ENCODE data around the gene ITPK1.

The ITPK1 gene

DNA sequence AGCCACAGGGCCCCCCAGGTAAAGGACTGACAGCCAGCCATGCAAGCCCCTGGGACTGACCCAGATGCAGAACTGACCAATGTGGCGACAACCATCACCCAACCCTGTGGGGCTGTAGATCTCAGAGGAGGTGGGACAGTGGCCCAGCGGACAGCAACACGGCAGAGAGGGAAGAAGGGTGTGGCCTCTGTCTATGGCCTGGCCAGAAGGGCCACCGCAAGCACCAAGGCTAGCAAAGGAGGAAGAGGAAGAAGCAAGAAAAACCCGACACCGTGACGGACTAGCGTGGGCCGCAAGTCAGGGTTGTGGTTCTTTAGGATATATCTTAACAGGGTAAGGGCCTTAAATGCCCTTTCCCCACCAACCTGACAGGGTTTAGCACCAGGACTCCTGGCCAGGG lies 71.2 kb downstream of the ITPK1 start:
- Histone ChIP-seq H3K36me3 (ENCODE audit: control insufficient read depth, insufficient read depth, low read length) (no peaks in the 10 kb centered on the region), H3K4me1 (ENCODE audit: control insufficient read depth, low read depth, low read length) (peaks cover 13% of the 10 kb centered on the region), H3K4ac (ENCODE audit: low read depth, low read length) (no peak overlapping the region), H3K27me3 (ENCODE audit: insufficient read depth, low read length, poor library complexity) (no peaks in the 10 kb centered on the region), H2AK5ac (ENCODE audit: low read length) (no peak overlapping the region), H3K79me1 (ENCODE audit: low read length) (no peaks in the 10 kb centered on the region), H2BK120ac (ENCODE audit: low read depth, low read length) (no peak overlapping the region), H2BK5ac (ENCODE audit: low read length) (no peak overlapping the region), H3K4me2 (ENCODE audit: low read length) (no peak overlapping the region), H3K56ac (ENCODE audit: low read length) (no peak overlapping the region), H2BK15ac (replicated peaks; ENCODE audit: low read depth) (no peak overlapping the region), H3K23ac (ENCODE audit: low read length) (no peak overlapping the region), H3K18ac (ENCODE audit: low read length) (no peak overlapping the region), H3K27ac (ENCODE audit: low read depth, low read length) (no peak overlapping the region), H3K4me3 (ENCODE audit: low read length) (no peak overlapping the region), H4K5ac (ENCODE audit: low read length) (no peak overlapping the region), H4K8ac (ENCODE audit: low read depth, low read length) (no peak overlapping the region), H3K9ac (ENCODE audit: low read length) (no peak overlapping the region), H3K79me2 (ENCODE audit: control insufficient read depth, insufficient read depth, low read length) (no peaks in the 10 kb centered on the region)
- no CpG with 5 or more reads among the region's 9 CpGs for WGBS (ENCODE audit: extremely low coverage, insufficient coverage, low lambda C conversion rate)
- no peak for DNase-seq

DNA sequence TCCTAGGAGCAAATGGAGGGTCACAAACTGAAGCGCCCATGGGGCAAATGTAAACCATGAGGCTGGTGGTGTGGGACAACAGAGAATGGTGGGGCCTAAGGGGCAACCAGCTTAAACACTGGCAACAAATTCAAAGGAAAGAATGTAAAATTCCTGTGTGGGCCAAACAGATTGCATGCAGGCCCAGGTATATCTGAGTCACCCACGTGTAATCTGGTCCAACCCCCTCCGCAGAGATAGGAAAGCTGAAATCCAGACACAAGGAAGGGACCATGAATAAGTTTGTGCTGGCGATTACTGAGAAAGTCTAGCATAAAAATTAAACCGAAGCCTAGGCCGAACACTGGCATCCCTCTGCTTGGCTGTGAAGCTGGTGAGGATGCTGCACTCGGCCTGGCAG lies 71.6 kb downstream of the ITPK1 start:
- H3K36me3 ChIP-seq (ENCODE audit: control insufficient read depth, insufficient read depth, low read length), result no peaks in the 10 kb centered on the region
- peak; percentile 38 for DNase-seq
- no peak overlapping the region for H2BK15ac ChIP-seq (replicated peaks; ENCODE audit: low read depth)
- peaks cover 13% of the 10 kb centered on the region for H3K4me1 ChIP-seq (ENCODE audit: control insufficient read depth, low read depth, low read length)
- no peak overlapping the region for H2BK120ac ChIP-seq (ENCODE audit: low read depth, low read length)
- WGBS (ENCODE audit: extremely low coverage, insufficient coverage, low lambda C conversion rate), result no CpG with 5 or more reads among the region's 7 CpGs
- H3K56ac ChIP-seq (ENCODE audit: low read length), result no peak overlapping the region
- no peaks in the 10 kb centered on the region for H3K79me1 ChIP-seq (ENCODE audit: low read length)
- no peak overlapping the region for H2BK5ac ChIP-seq (ENCODE audit: low read length)
- no peaks in the 10 kb centered on the region for H3K27me3 ChIP-seq (ENCODE audit: insufficient read depth, low read length, poor library complexity)
- no peak overlapping the region for H3K4me3 ChIP-seq (ENCODE audit: low read length)
- H2AK5ac ChIP-seq (ENCODE audit: low read length), result no peak overlapping the region
- no peak overlapping the region for H3K27ac ChIP-seq (ENCODE audit: low read depth, low read length)
- no peak overlapping the region for H3K18ac ChIP-seq (ENCODE audit: low read length)
- no peak overlapping the region for H3K23ac ChIP-seq (ENCODE audit: low read length)
- H4K5ac ChIP-seq (ENCODE audit: low read length), result no peak overlapping the region
- H3K9ac ChIP-seq (ENCODE audit: low read length), result no peak overlapping the region
- no peak overlapping the region for H3K4me2 ChIP-seq (ENCODE audit: low read length)
- no peaks in the 10 kb centered on the region for H3K79me2 ChIP-seq (ENCODE audit: control insufficient read depth, insufficient read depth, low read length)
- H4K8ac ChIP-seq (ENCODE audit: low read depth, low read length), result no peak overlapping the region
- H3K4ac ChIP-seq (ENCODE audit: low read depth, low read length), result no peak overlapping the region

DNA sequence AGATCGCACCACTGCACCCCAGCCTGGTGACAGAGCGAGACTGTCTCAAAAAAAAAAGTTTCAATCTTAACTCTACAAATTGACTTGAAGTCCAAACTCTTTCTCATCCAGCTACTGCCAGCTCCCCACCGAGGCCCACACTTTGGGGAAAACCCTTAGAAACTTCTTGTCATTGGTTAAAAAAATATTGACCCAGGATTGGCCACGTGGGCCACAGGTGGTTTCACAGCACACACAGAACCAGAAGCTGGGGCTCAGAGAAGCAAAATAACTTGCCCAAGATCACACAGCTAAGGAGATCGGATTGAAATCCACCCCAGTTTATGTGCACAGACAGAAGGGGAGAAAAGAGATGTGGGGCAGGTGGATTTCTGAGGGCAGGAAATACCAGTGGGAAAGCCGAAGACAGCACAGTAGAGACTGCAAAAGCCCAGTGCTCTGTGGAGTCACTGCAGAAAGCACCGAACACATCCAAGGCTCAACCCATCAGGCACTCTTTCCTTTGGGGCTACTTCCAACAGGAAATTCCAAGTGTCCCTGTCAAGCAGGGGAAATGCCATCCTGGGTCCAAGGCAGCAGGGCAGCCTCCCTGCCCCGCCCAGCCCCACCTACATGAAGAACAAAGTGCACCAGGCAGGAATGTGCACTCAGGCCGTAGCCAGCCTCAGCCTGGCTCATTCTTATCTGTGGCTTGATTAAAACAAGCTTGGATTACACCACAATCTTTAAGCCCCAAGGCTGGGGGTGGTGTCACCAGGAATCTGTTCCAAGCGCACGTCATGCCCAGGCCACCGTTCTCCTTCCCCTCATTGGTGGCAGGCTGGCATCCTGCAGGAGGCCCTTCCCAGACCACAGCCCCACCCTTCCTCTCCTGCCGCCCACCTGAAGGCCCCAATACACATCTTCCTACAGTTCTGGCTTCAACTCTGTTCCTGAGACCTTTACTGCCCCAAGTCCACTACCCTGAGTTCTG lies 72.5 kb downstream of the ITPK1 start:
- H3K79me2 ChIP-seq (ENCODE audit: control insufficient read depth, insufficient read depth, low read length), result no peaks in the 10 kb centered on the region
- H4K8ac ChIP-seq (ENCODE audit: low read depth, low read length), result no peak overlapping the region
- DNase-seq, result peak; percentile 68
- no peak overlapping the region for H3K23ac ChIP-seq (ENCODE audit: low read length)
- no peak overlapping the region for H3K18ac ChIP-seq (ENCODE audit: low read length)
- no peaks in the 10 kb centered on the region for H3K36me3 ChIP-seq (ENCODE audit: control insufficient read depth, insufficient read depth, low read length)
- peaks cover 13% of the 10 kb centered on the region for H3K4me1 ChIP-seq (ENCODE audit: control insufficient read depth, low read depth, low read length)
- no peak overlapping the region for H3K27ac ChIP-seq (ENCODE audit: low read depth, low read length)
- no peak overlapping the region for H2AK5ac ChIP-seq (ENCODE audit: low read length)
- H3K9ac ChIP-seq (ENCODE audit: low read length), result no peak overlapping the region
- no peak overlapping the region for H3K56ac ChIP-seq (ENCODE audit: low read length)
- H2BK5ac ChIP-seq (ENCODE audit: low read length), result no peak overlapping the region
- WGBS (ENCODE audit: extremely low coverage, insufficient coverage, low lambda C conversion rate), result no CpG with 5 or more reads among the region's 13 CpGs
- no peak overlapping the region for H3K4ac ChIP-seq (ENCODE audit: low read depth, low read length)
- no peaks in the 10 kb centered on the region for H3K79me1 ChIP-seq (ENCODE audit: low read length)
- no peak overlapping the region for H4K5ac ChIP-seq (ENCODE audit: low read length)
- H3K4me2 ChIP-seq (ENCODE audit: low read length), result no peak overlapping the region
- no peak overlapping the region for H2BK15ac ChIP-seq (replicated peaks; ENCODE audit: low read depth)
- no peak overlapping the region for H2BK120ac ChIP-seq (ENCODE audit: low read depth, low read length)
- no peak overlapping the region for H3K4me3 ChIP-seq (ENCODE audit: low read length)
- no peaks in the 10 kb centered on the region for H3K27me3 ChIP-seq (ENCODE audit: insufficient read depth, low read length, poor library complexity)

DNA sequence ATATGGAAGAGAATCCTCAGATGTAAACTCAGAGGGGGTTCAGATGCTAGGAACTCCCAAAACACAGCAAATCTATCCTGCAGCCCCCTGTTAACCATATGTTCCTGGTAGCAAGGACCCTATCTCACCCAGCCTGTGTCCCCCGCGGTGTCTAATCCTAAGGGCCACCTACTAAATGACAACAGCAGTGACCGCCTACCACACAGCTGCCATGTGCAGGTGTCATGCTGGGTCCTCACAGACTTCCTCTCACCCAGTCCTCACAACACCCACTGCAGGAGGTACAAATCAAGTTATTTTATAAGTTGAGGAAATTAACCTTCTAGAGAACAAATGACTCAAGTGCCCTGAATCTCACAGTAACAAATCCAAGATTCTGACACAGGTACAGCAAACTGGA lies 73.9 kb downstream of the ITPK1 start:
- H3K27ac ChIP-seq (ENCODE audit: low read depth, low read length), result no peak overlapping the region
- peaks cover 13% of the 10 kb centered on the region for H3K4me1 ChIP-seq (ENCODE audit: control insufficient read depth, low read depth, low read length)
- no peaks in the 10 kb centered on the region for H3K79me1 ChIP-seq (ENCODE audit: low read length)

DNA sequence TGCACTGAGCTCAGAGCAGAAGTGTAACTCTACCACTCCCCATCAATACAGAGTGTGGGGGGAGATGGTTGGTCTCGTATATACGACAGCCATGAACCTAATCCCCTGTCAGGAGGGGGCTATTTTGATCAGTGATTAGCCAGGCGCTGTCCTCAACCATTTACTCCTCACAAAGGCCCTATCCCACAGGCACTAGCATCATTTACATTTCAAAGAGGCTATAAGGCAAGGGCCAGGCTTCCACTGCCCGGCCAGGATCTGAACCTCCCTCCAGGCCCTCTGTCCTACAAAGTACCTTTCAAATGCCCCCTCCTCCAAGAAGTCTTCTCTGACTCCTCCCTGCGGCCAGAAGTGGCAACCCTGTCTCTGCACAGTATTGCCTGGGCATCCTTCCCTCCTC lies 74.7 kb downstream of the ITPK1 start:
- H3K23ac ChIP-seq (ENCODE audit: low read length), result no peak overlapping the region
- H3K18ac ChIP-seq (ENCODE audit: low read length), result no peak overlapping the region
- no peaks in the 10 kb centered on the region for H3K27me3 ChIP-seq (ENCODE audit: insufficient read depth, low read length, poor library complexity)
- H3K4ac ChIP-seq (ENCODE audit: low read depth, low read length), result no peak overlapping the region
- no peak overlapping the region for H2AK5ac ChIP-seq (ENCODE audit: low read length)
- WGBS (ENCODE audit: extremely low coverage, insufficient coverage, low lambda C conversion rate), result no CpG with 5 or more reads among the region's 5 CpGs
- H2BK120ac ChIP-seq (ENCODE audit: low read depth, low read length), result no peak overlapping the region
- no peak overlapping the region for H3K56ac ChIP-seq (ENCODE audit: low read length)
- no peak overlapping the region for H4K8ac ChIP-seq (ENCODE audit: low read depth, low read length)
- H3K79me2 ChIP-seq (ENCODE audit: control insufficient read depth, insufficient read depth, low read length), result no peaks in the 10 kb centered on the region
- H2BK5ac ChIP-seq (ENCODE audit: low read length), result no peak overlapping the region
- H2BK15ac ChIP-seq (replicated peaks; ENCODE audit: low read depth), result no peak overlapping the region
- H3K4me1 ChIP-seq (ENCODE audit: control insufficient read depth, low read depth, low read length), result peaks cover 13% of the 10 kb centered on the region
- peak; percentile 45 for DNase-seq
- no peak overlapping the region for H4K5ac ChIP-seq (ENCODE audit: low read length)
- H3K27ac ChIP-seq (ENCODE audit: low read depth, low read length), result no peak overlapping the region
- H3K4me3 ChIP-seq (ENCODE audit: low read length), result no peak overlapping the region
- H3K9ac ChIP-seq (ENCODE audit: low read length), result no peak overlapping the region
- no peaks in the 10 kb centered on the region for H3K79me1 ChIP-seq (ENCODE audit: low read length)
- H3K36me3 ChIP-seq (ENCODE audit: control insufficient read depth, insufficient read depth, low read length), result no peaks in the 10 kb centered on the region
- no peak overlapping the region for H3K4me2 ChIP-seq (ENCODE audit: low read length)

More for the DNA sequence above, 73.9 kb downstream of the ITPK1 start:
- no peak overlapping the region for H3K4me3 ChIP-seq (ENCODE audit: low read length)
- H4K5ac ChIP-seq (ENCODE audit: low read length), result no peak overlapping the region
- H2AK5ac ChIP-seq (ENCODE audit: low read length), result no peak overlapping the region
- H3K27me3 ChIP-seq (ENCODE audit: insufficient read depth, low read length, poor library complexity), result no peaks in the 10 kb centered on the region
- H3K23ac ChIP-seq (ENCODE audit: low read length), result no peak overlapping the region
- no CpG with 5 or more reads among the region's 3 CpGs for WGBS (ENCODE audit: extremely low coverage, insufficient coverage, low lambda C conversion rate)
- no peaks in the 10 kb centered on the region for H3K36me3 ChIP-seq (ENCODE audit: control insufficient read depth, insufficient read depth, low read length)
- DNase-seq, result no peak
- no peak overlapping the region for H2BK120ac ChIP-seq (ENCODE audit: low read depth, low read length)
- H4K8ac ChIP-seq (ENCODE audit: low read depth, low read length), result no peak overlapping the region
- no peak overlapping the region for H3K4me2 ChIP-seq (ENCODE audit: low read length)
- H3K79me2 ChIP-seq (ENCODE audit: control insufficient read depth, insufficient read depth, low read length), result no peaks in the 10 kb centered on the region
- H3K18ac ChIP-seq (ENCODE audit: low read length), result no peak overlapping the region
- no peak overlapping the region for H3K9ac ChIP-seq (ENCODE audit: low read length)
- H2BK15ac ChIP-seq (replicated peaks; ENCODE audit: low read depth), result no peak overlapping the region
- H2BK5ac ChIP-seq (ENCODE audit: low read length), result no peak overlapping the region
- H3K4ac ChIP-seq (ENCODE audit: low read depth, low read length), result no peak overlapping the region
- no peak overlapping the region for H3K56ac ChIP-seq (ENCODE audit: low read length)
